Osteoblast (primary cell): ENCODE data around the gene SEPTIN6. TPM values are rescaled to one million over a fixed set of nuclear protein-coding genes. Genes with fewer than 3 reads are reported as not detected.

Experiments used
- DNase-seq: peaks from one replicate; pipeline ENCODE4 v3.0.0; 2011; ENCODE audit warnings: low spot score, mixed read lengths; ENCODE audit not compliant: insufficient read length; ENCODE audit errors: missing footprints
- H2AFZ ChIP-seq: 2 replicates; pipeline ENCODE4 v1.6.0; 2011; ENCODE audit warnings: mild to moderate bottlenecking, low read length
- H3K27ac ChIP-seq: 2 replicates; pipeline ENCODE4 v1.5.1; 2011; ENCODE audit warnings: mild to moderate bottlenecking, low read depth, low read length, moderate library complexity
- H3K27me3 ChIP-seq: 2 replicates; pipeline ENCODE4 v1.6.0; 2012; ENCODE audit warnings: mild to moderate bottlenecking, control low read depth, inconsistent platforms, low read length, moderate library complexity; ENCODE audit not compliant: insufficient read depth
- H3K36me3 ChIP-seq: 2 replicates; pipeline ENCODE4 v1.5.1; 2011; ENCODE audit warnings: mild to moderate bottlenecking, low read length, control low read depth, moderate library complexity; ENCODE audit not compliant: insufficient read depth
- H3K4me1 ChIP-seq: 2 replicates; pipeline ENCODE4 v1.5.1; 2011; ENCODE audit warnings: mild to moderate bottlenecking, low read length, control low read depth, moderate library complexity; ENCODE audit not compliant: insufficient read depth
- H3K4me2 ChIP-seq: 2 replicates; pipeline ENCODE4 v1.6.0; 2011; ENCODE audit warnings: mild to moderate bottlenecking, low read length; ENCODE audit not compliant: insufficient read depth
- H3K4me3 ChIP-seq: fragments of 200-600 bp; sonication (generic); 3 replicates; pipeline ENCODE4 v1.5.1; 2012; ENCODE audit warnings: mild to moderate bottlenecking, low read length, inconsistent platforms; ENCODE audit not compliant: insufficient read depth
- H3K79me2 ChIP-seq: 2 replicates; pipeline ENCODE4 v1.6.0; 2012; ENCODE audit warnings: mild to moderate bottlenecking, low read length, control low read depth, inconsistent platforms; ENCODE audit not compliant: insufficient read depth
- H3K9me3 ChIP-seq: 2 replicates; pipeline ENCODE4 v1.5.1; 2011; ENCODE audit warnings: low read depth, low read length, control low read depth
- H4K20me1 ChIP-seq: 2 replicates; pipeline ENCODE4 v1.6.0; 2012; ENCODE audit warnings: mild to moderate bottlenecking, low read length, control low read depth; ENCODE audit not compliant: insufficient read depth
- small RNA-seq: library from RNA; depleted of rRNA; stranded (forward); fragments of <200 nt; gene quantifications from one replicate; pipeline ENCODE3, GENCODE V24; 2012
- total RNA-seq: library from RNA; depleted of rRNA; stranded (reverse); fragments of >200 nt; gene quantifications from 2 replicates; pipeline ENCODE4 v1.2.3, GENCODE V29; 2012
- TF ChIP-seq, protein P1 (sequence below): IDR thresholded peaks from 2 replicates; pipeline ENCODE4 v1.5.1; 2011; ENCODE audit warnings: mild to moderate bottlenecking, low read depth, low read length, moderate library complexity; ENCODE audit errors: extremely low read depth

The SEPTIN6 gene
- total RNA-seq, 1 donor: 9.0 TPM

DNA sequence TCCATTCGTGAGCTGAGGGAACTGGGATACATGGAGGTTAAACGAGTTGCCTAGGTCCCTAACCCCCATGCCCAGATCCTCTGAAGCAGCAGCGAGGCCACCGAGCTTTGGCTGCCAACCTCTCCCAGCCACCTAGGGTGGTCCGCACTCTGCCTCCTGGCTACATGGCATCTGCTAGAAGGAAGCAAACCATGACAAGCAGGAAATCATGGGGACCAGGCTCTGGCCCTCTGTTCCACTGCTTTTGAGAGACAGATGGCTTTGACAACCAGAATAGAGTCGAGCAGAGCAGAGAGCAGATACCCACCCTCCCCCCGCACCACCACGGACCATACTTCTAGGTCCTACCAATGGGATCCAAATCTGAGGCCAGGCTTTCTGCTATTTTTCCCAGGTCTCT, 49.3 kb downstream of the SEPTIN6 start:
- no peak overlapping the region for H2AFZ ChIP-seq
- H3K36me3 ChIP-seq: no peaks in the 10 kb centered on the region
- no peak overlapping the region for H3K27ac ChIP-seq
- no peak for DNase-seq
- no peak overlapping the region for H3K4me2 ChIP-seq
- no peaks in the 10 kb centered on the region for H4K20me1 ChIP-seq
- TF ChIP-seq, protein P1, sequence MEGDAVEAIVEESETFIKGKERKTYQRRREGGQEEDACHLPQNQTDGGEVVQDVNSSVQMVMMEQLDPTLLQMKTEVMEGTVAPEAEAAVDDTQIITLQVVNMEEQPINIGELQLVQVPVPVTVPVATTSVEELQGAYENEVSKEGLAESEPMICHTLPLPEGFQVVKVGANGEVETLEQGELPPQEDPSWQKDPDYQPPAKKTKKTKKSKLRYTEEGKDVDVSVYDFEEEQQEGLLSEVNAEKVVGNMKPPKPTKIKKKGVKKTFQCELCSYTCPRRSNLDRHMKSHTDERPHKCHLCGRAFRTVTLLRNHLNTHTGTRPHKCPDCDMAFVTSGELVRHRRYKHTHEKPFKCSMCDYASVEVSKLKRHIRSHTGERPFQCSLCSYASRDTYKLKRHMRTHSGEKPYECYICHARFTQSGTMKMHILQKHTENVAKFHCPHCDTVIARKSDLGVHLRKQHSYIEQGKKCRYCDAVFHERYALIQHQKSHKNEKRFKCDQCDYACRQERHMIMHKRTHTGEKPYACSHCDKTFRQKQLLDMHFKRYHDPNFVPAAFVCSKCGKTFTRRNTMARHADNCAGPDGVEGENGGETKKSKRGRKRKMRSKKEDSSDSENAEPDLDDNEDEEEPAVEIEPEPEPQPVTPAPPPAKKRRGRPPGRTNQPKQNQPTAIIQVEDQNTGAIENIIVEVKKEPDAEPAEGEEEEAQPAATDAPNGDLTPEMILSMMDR: no peak
- no peaks in the 10 kb centered on the region for H3K79me2 ChIP-seq
- H3K9me3 ChIP-seq: no peaks in the 10 kb centered on the region
- H3K27me3 ChIP-seq: no peaks in the 10 kb centered on the region
- no peak overlapping the region for H3K4me3 ChIP-seq
- H3K4me1 ChIP-seq: no peaks in the 10 kb centered on the region

Small RNAs within 50 kb of the gene (small RNA-seq; reads per million reads assigned to genes)
- not detected for gene MIR766

Other genes starting within 250 kb of the SEPTIN6 start
- 165 and 174 TPM in 2 replicates for gene SLC25A5, start 224.7 kb downstream of the SEPTIN6 start, total RNA-seq
- gene STEEP1, start 127.8 kb downstream of the SEPTIN6 start, total RNA-seq: 23.9 and 29.0 TPM in 2 replicates
- 36.6 and 41.5 TPM in 2 replicates for gene UBE2A, start 118.6 kb downstream of the SEPTIN6 start, total RNA-seq
- 4.7 and 5.1 TPM in 2 replicates for gene NKRF, start 86.7 kb downstream of the SEPTIN6 start, total RNA-seq
- gene SOWAHD, start 65.4 kb upstream of the SEPTIN6 start, total RNA-seq: under 0.01 and 0.72 TPM in 2 replicates
- 1,554 and 1,740 TPM in 2 replicates for gene RPL39, start 98.5 kb upstream of the SEPTIN6 start, total RNA-seq
- gene UPF3B, start 159.8 kb upstream of the SEPTIN6 start, total RNA-seq: 1.2 and 1.8 TPM in 2 replicates
- 15.3 and 15.9 TPM in 2 replicates for gene RNF113A, start 178.6 kb upstream of the SEPTIN6 start, total RNA-seq
- 40.2 and 51.6 TPM in 2 replicates for gene NDUFA1, start 178.7 kb upstream of the SEPTIN6 start, total RNA-seq
- not detected in 2 replicates for gene AKAP14, start 202.7 kb upstream of the SEPTIN6 start, total RNA-seq